ENCODE results near the gene PCNX2. TPM values are rescaled to one million over a fixed set of nuclear protein-coding genes. Genes with fewer than 3 reads are reported as not detected.
A peak's percentile ranks its signal among the peaks of the same experiment; 100 is the strongest.

The PCNX2 gene
- total and polyA plus RNA-seq, 2 experiments from 2014 or later: 5.0 to 13.7 TPM

DNA sequence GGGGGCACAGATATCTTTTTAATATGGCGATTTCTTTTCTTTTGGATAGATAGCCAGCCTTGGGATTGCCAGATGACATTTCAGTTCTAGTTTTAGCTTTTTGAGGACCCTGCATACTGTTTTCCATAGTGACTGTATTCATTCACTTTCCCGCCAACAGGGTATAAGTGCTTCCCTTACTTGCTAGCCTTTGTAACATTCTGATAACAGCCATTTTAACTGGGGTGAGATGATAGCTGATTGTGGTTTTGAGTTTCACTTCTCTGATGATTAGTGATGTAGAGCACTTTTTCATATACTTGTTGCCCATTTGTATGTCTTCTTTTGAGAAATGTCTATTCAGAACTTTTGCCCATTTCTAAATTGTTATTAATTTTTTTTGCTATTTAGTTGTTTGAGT is 193.2 kb downstream of the PCNX2 start:
- Histone ChIP-seq H4K20me1 (ENCODE audit: insufficient read depth) (no peaks in the 10 kb centered on the region), H3K79me2 (ENCODE audit: insufficient read depth) (no peaks in the 10 kb centered on the region), H3K9me2 (ENCODE audit: insufficient read depth) (no peaks in the 10 kb centered on the region), H3K4me1 (ENCODE audit: insufficient read depth) (peaks cover 34% of the 10 kb centered on the region), H3K27ac (no peak overlapping the region), H3K27me3 (replicated peaks; ENCODE audit: insufficient read depth) (no peaks in the 10 kb centered on the region), H3K9ac (no peak overlapping the region), H3F3A (ENCODE audit: insufficient read depth) (peaks cover 14% of the 10 kb centered on the region; the same call in 1 of the 2 replicates), H3K36me3 (ENCODE audit: low read depth) (no peaks in the 10 kb centered on the region), H3K9me3 (ENCODE audit: low read depth) (no peaks in the 10 kb centered on the region), H2AFZ (no peak overlapping the region), H3K4me3 (no peak overlapping the region), H3K4me2 (ENCODE audit: unreplicated experiment) (no peak overlapping the region)
- TF ChIP-seq EZH2phosphoT487 (IDR thresholded peaks at IDR 0.05; ENCODE audit: insufficient read depth, low read depth) (no peak), EZH2 (IDR thresholded peaks at IDR 0.05; ENCODE audit: insufficient read depth, poor library complexity, severe bottlenecking) (no peak)
- DNase-seq: no peak
- in situ Hi-C loops (cut with MboI): no loop called here
- 98 to 100% methylated on average over 2 of the region's 2 CpGs for WGBS, 2 experiments (ENCODE audit: low coverage in 1 of 2, low lambda C conversion rate in 2 of 2, missing lambda C conversion rate in 2 of 2)

- in situ Hi-C loops (cut with MboI): no loop called here
- no peaks in the 10 kb centered on the region for H3K27me3 ChIP-seq (replicated peaks; ENCODE audit: insufficient read depth)
- H3K4me1 ChIP-seq (ENCODE audit: insufficient read depth): peaks cover 10% of the 10 kb centered on the region
- no peak overlapping the region for H3K9ac ChIP-seq
- H3F3A ChIP-seq (ENCODE audit: insufficient read depth): no peaks in the 10 kb centered on the region
- no peaks in the 10 kb centered on the region for H3K79me2 ChIP-seq (ENCODE audit: insufficient read depth)
- no peak overlapping the region for H3K27ac ChIP-seq
- no peak overlapping the region for H3K4me3 ChIP-seq
- no peaks in the 10 kb centered on the region for H4K20me1 ChIP-seq (ENCODE audit: insufficient read depth)
- H2AFZ ChIP-seq: no peak overlapping the region
- peak; percentile 41 for DNase-seq
- WGBS, 2 experiments (ENCODE audit: low coverage in 1 of 2, low lambda C conversion rate in 2 of 2, missing lambda C conversion rate in 2 of 2): 95 to 97% methylated on average over 1 of the region's 1 CpG
- no peaks in the 10 kb centered on the region for H3K36me3 ChIP-seq (ENCODE audit: low read depth)
- TF ChIP-seq EZH2phosphoT487 (IDR thresholded peaks at IDR 0.05; ENCODE audit: insufficient read depth, low read depth) (no peak), EZH2 (IDR thresholded peaks at IDR 0.05; ENCODE audit: insufficient read depth, poor library complexity, severe bottlenecking) (no peak)
- H3K9me3 ChIP-seq (ENCODE audit: low read depth): no peaks in the 10 kb centered on the region
- no peaks in the 10 kb centered on the region for H3K9me2 ChIP-seq (ENCODE audit: insufficient read depth)
- no peak overlapping the region for H3K4me2 ChIP-seq (ENCODE audit: unreplicated experiment)
These were observed 197.5 kb downstream of the PCNX2 start for GRCh38 chr1:233097959-233098580.

DNA sequence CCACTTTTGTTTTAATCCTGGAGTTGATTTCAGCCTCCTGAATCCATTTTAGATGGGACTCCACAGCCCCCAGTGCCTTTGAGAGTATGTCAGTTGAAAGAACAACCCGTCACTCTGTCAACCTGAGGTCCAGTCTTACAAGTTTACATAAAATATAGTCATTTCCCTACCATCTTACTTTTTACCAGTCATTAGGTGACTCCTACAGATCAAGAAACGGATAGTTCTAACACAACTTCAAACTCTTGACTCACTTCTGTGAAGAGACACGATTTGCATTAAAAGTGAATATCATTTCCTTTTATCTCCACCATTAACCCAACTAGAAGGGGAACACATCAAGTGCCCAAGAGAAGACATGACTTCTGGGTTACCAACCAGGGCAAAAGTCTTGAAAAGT is 198.0 kb downstream of the PCNX2 start:
- Histone ChIP-seq H3K27me3 (replicated peaks; ENCODE audit: insufficient read depth) (no peaks in the 10 kb centered on the region), H3K79me2 (ENCODE audit: insufficient read depth) (no peaks in the 10 kb centered on the region), H3K9me2 (ENCODE audit: insufficient read depth) (no peaks in the 10 kb centered on the region), H3K27ac (no peak overlapping the region), H3K9ac (no peak overlapping the region), H4K20me1 (ENCODE audit: insufficient read depth) (no peaks in the 10 kb centered on the region), H3K9me3 (ENCODE audit: low read depth) (no peaks in the 10 kb centered on the region), H3K4me1 (ENCODE audit: insufficient read depth) (peaks cover 10% of the 10 kb centered on the region), H3F3A (ENCODE audit: insufficient read depth) (no peaks in the 10 kb centered on the region), H3K4me2 (ENCODE audit: unreplicated experiment) (no peak overlapping the region), H3K36me3 (ENCODE audit: low read depth) (no peaks in the 10 kb centered on the region), H3K4me3 (no peak overlapping the region), H2AFZ (no peak overlapping the region)
- DNase-seq: no peak
- whole genome bisulfite sequencing, 2 experiments (ENCODE audit: low coverage in 1 of 2, low lambda C conversion rate in 2 of 2, missing lambda C conversion rate in 2 of 2): 97 to 98% methylated on average over 3 of the region's 3 CpGs
- no peak for TF ChIP-seq EZH2phosphoT487 (IDR thresholded peaks at IDR 0.05; ENCODE audit: insufficient read depth, low read depth)
- TF ChIP-seq EZH2 (IDR thresholded peaks at IDR 0.05; ENCODE audit: insufficient read depth, poor library complexity, severe bottlenecking): no peak
- in situ Hi-C loops (cut with MboI): no loop called here

GRCh38 chr1:233094691-233095090 is 200.8 kb downstream of the PCNX2 start:
- H3K27me3 ChIP-seq (replicated peaks; ENCODE audit: insufficient read depth): no peaks in the 10 kb centered on the region

More at GRCh38 chr1:233094691-233095090, 200.8 kb downstream of the PCNX2 start:
- no peak overlapping the region for H3K9ac ChIP-seq
- H3K9me2 ChIP-seq (ENCODE audit: insufficient read depth): no peaks in the 10 kb centered on the region
- H3K4me2 ChIP-seq (ENCODE audit: unreplicated experiment): no peak overlapping the region
- H3K79me2 ChIP-seq (ENCODE audit: insufficient read depth): no peaks in the 10 kb centered on the region
- TF ChIP-seq EZH2 (IDR thresholded peaks at IDR 0.05; ENCODE audit: insufficient read depth, poor library complexity, severe bottlenecking): no peak
- no peak for TF ChIP-seq EZH2phosphoT487 (IDR thresholded peaks at IDR 0.05; ENCODE audit: insufficient read depth, low read depth)
- H3K9me3 ChIP-seq (ENCODE audit: low read depth): no peaks in the 10 kb centered on the region
- no peaks in the 10 kb centered on the region for H4K20me1 ChIP-seq (ENCODE audit: insufficient read depth)
- no peaks in the 10 kb centered on the region for H3F3A ChIP-seq (ENCODE audit: insufficient read depth)
- H3K4me1 ChIP-seq (ENCODE audit: insufficient read depth): peaks cover 10% of the 10 kb centered on the region
- in situ Hi-C loops (cut with MboI): no loop called here
- WGBS, 2 experiments (ENCODE audit: low coverage in 1 of 2, low lambda C conversion rate in 2 of 2, missing lambda C conversion rate in 2 of 2): 97 to 100% methylated on average over 1 of the region's 1 CpG
- H2AFZ ChIP-seq: no peak overlapping the region
- no peaks in the 10 kb centered on the region for H3K36me3 ChIP-seq (ENCODE audit: low read depth)
- no peak for DNase-seq
- no peak overlapping the region for H3K27ac ChIP-seq
- no peak overlapping the region for H3K4me3 ChIP-seq

All from GM23248 (cell line).